HAP-1 (cell line): ENCODE results near the gene PTGIR.

Experiments
- DNase-seq, 2 experiments: peaks; one replicate each; pipeline ENCODE4 v3.0.0-alpha.2; 2016 to 2020; ENCODE audit warnings: low spot score in 2 of 2
- H3K27me3 ChIP-seq: fragments of 250-450 bp; sonication (Bioruptor Pico); 2 replicates; pipeline ENCODE4 v1.5.1; 2020; ENCODE audit warnings: low read depth, mild to moderate bottlenecking, moderate library complexity
- H3K36me3 ChIP-seq: fragments of 250-450 bp; sonication (Bioruptor Pico); replicated peaks from 2 replicates; pipeline ENCODE4 v1.5.1; 2020; ENCODE audit warnings: mild to moderate bottlenecking
- H3K4me1 ChIP-seq: fragments of 250-450 bp; sonication (Bioruptor Pico); 2 replicates; pipeline ENCODE4 v1.5.1; 2020; ENCODE audit warnings: mild to moderate bottlenecking
- H3K4me3 ChIP-seq: fragments of 250-450 bp; sonication (Bioruptor Pico); 2 replicates; pipeline ENCODE4 v1.5.1; 2020; ENCODE audit warnings: mild to moderate bottlenecking, moderate library complexity
- H3K9me3 ChIP-seq: fragments of 250-450 bp; sonication (Bioruptor Pico); 2 replicates; pipeline ENCODE4 v1.5.1; 2020; ENCODE audit warnings: mild to moderate bottlenecking, moderate library complexity
- in situ Hi-C: fragments of 300-500 bp; cut with MboI; formaldehyde crosslinking; loops from 3 replicates; pipeline ENCODE4 v1.14.3; 2020; ENCODE audit warnings: low sequenced_read_pairs, inconsistent platforms, mixed read lengths

Gene PTGIR

GRCh38 chr19:46616631-46617322 is 8.1 kb downstream of the PTGIR start:
- DNase-seq: peak; percentile 33 to 79
- Histone ChIP-seq H3K27me3 (no peaks in the 10 kb centered on the region), H3K4me3 (no peak overlapping the region), H3K36me3 (no peaks in the 10 kb centered on the region), H3K9me3 (no peaks in the 10 kb centered on the region), H3K4me1 (peaks cover 3% of the 10 kb centered on the region)
- in situ Hi-C loops: no loop called here

- DNase-seq: no peak
- peaks cover 3% of the 10 kb centered on the region for H3K4me1 ChIP-seq
- in situ Hi-C loops: no loop called here
These were observed 8.9 kb downstream of the PTGIR start for GRCh38 chr19:46615966-46616365.

GRCh38 chr19:46614114-46614722 is 10.7 kb downstream of the PTGIR start:
- H3K4me1 ChIP-seq: peaks cover 3% of the 10 kb centered on the region
- H3K4me3 ChIP-seq: no peak overlapping the region
- H3K36me3 ChIP-seq: peaks cover 8% of the 10 kb centered on the region
- in situ Hi-C loops: loop anchor here (5.0 kb wide), 1 partner anchor 48 kb away; the partner anchor contains the start of gene DACT3
- H3K27me3 ChIP-seq: no peaks in the 10 kb centered on the region
- DNase-seq: peak; percentile 68 to 93
- no peaks in the 10 kb centered on the region for H3K9me3 ChIP-seq

More at GRCh38 chr19:46615966-46616365, 8.9 kb downstream of the PTGIR start:
- no peaks in the 10 kb centered on the region for H3K9me3 ChIP-seq
- H3K27me3 ChIP-seq: no peaks in the 10 kb centered on the region
- no peak overlapping the region for H3K4me3 ChIP-seq
- no peaks in the 10 kb centered on the region; the same call in 1 of the 2 replicates for H3K36me3 ChIP-seq

GRCh38 chr19:46613525-46613924 is 11.4 kb downstream of the PTGIR start:
- Histone ChIP-seq H3K27me3 (no peaks in the 10 kb centered on the region), H3K4me1 (peaks cover under 1% of the 10 kb centered on the region; the same call in 1 of the 2 replicates), H3K4me3 (no peak overlapping the region), H3K36me3 (peaks cover 15% of the 10 kb centered on the region), H3K9me3 (no peaks in the 10 kb centered on the region)
- no peak for DNase-seq
- in situ Hi-C loops: loop anchor here (5.0 kb wide), 1 partner anchor 49 kb away; the partner anchor contains the start of gene DACT3

GRCh38 chr19:46611776-46612175 is 13.1 kb downstream of the PTGIR start:
- DNase-seq: no peak
- H3K27me3 ChIP-seq: no peaks in the 10 kb centered on the region
- H3K4me3 ChIP-seq: no peak overlapping the region
- peaks cover 32% of the 10 kb centered on the region for H3K36me3 ChIP-seq
- no peaks in the 10 kb centered on the region for H3K4me1 ChIP-seq
- H3K9me3 ChIP-seq: no peaks in the 10 kb centered on the region
- in situ Hi-C loops: loop anchor here (5.0 kb wide), 1 partner anchor 51 kb away; the partner anchor contains the start of gene DACT3

GRCh38 chr19:46610851-46611770 is 13.8 kb downstream of the PTGIR start:
- in situ Hi-C loops: loop anchor here (5.0 kb wide), 1 partner anchor 51 kb away; the partner anchor contains the start of gene DACT3
- H3K4me1 ChIP-seq: no peaks in the 10 kb centered on the region
- no peak for DNase-seq
- peaks cover 39% of the 10 kb centered on the region for H3K36me3 ChIP-seq
- no peaks in the 10 kb centered on the region for H3K9me3 ChIP-seq
- no peaks in the 10 kb centered on the region for H3K27me3 ChIP-seq
- H3K4me3 ChIP-seq: no peak overlapping the region

GRCh38 chr19:46610413-46610775 is 14.5 kb downstream of the PTGIR start:
- H3K4me1 ChIP-seq: no peaks in the 10 kb centered on the region
- peaks cover 46% of the 10 kb centered on the region for H3K36me3 ChIP-seq
- no peaks in the 10 kb centered on the region for H3K27me3 ChIP-seq
- no peak overlapping the region for H3K4me3 ChIP-seq
- H3K9me3 ChIP-seq: no peaks in the 10 kb centered on the region
- in situ Hi-C loops: loop anchor here (5.0 kb wide), 1 partner anchor 52 kb away; the partner anchor contains the start of gene DACT3
- no peak for DNase-seq

GRCh38 chr19:46609511-46610412 is 15.1 kb downstream of the PTGIR start:
- Histone ChIP-seq H3K27me3 (no peaks in the 10 kb centered on the region), H3K36me3 (peaks cover 50% of the 10 kb centered on the region), H3K9me3 (no peaks in the 10 kb centered on the region), H3K4me3 (no peak overlapping the region), H3K4me1 (no peaks in the 10 kb centered on the region)
- in situ Hi-C loops: loop anchor here (5.0 kb wide), 1 partner anchor 53 kb away; the partner anchor contains the start of gene DACT3
- no peak for DNase-seq

- in situ Hi-C loops: no loop called here
- H3K9me3 ChIP-seq: no peaks in the 10 kb centered on the region
- no peaks in the 10 kb centered on the region for H3K27me3 ChIP-seq
- no peak overlapping the region for H3K4me3 ChIP-seq
- DNase-seq: no peak
- peaks cover 50% of the 10 kb centered on the region for H3K36me3 ChIP-seq
- no peaks in the 10 kb centered on the region for H3K4me1 ChIP-seq
These were observed 16.1 kb downstream of the PTGIR start for GRCh38 chr19:46608581-46609345.

GRCh38 chr19:46608178-46608577 is 16.7 kb downstream of the PTGIR start:
- in situ Hi-C loops: no loop called here
- H3K9me3 ChIP-seq: no peaks in the 10 kb centered on the region
- no peaks in the 10 kb centered on the region for H3K27me3 ChIP-seq
- no peak for DNase-seq
- H3K4me3 ChIP-seq: no peak overlapping the region
- peaks cover 52% of the 10 kb centered on the region for H3K36me3 ChIP-seq
- peaks cover 4% of the 10 kb centered on the region for H3K4me1 ChIP-seq

- no peak for DNase-seq
- in situ Hi-C loops: no loop called here
- Histone ChIP-seq H3K4me3 (no peak overlapping the region), H3K27me3 (no peaks in the 10 kb centered on the region), H3K9me3 (no peaks in the 10 kb centered on the region), H3K36me3 (peaks cover 58% of the 10 kb centered on the region), H3K4me1 (peaks cover 11% of the 10 kb centered on the region)
These were observed 17.4 kb downstream of the PTGIR start for GRCh38 chr19:46607448-46607841.

GRCh38 chr19:46606681-46607447 is 18.0 kb downstream of the PTGIR start:
- no peak overlapping the region for H3K4me3 ChIP-seq
- in situ Hi-C loops: no loop called here
- no peaks in the 10 kb centered on the region for H3K9me3 ChIP-seq
- no peak for DNase-seq
- peaks cover 58% of the 10 kb centered on the region for H3K36me3 ChIP-seq
- peaks cover 11% of the 10 kb centered on the region for H3K4me1 ChIP-seq
- H3K27me3 ChIP-seq: no peaks in the 10 kb centered on the region
